ENCODE results near the gene USP43. TPM values are rescaled to one million over a fixed set of nuclear protein-coding genes. Genes with fewer than 3 reads are reported as not detected.

Gene USP43
- total RNA-seq, 1 experiment from 2014 or later: 1.7 TPM

DNA sequence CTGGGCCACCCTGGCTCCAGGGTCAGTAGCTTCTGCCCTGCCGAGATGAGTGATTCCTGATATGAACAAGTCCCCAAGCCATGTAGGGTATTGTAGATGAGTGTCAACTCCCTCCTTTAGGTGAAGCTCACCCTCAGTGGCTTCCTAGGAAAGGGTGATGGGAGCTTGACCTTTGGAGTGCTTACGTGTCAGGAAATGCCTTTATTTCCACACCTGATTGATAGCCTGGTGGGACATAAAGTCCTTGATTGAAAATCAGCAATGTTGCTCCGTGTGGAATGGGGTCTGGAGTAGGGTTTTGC lies 58.4 kb downstream of the USP43 start:
- DNase-seq (ENCODE audit: low read depth): no peak

DNA sequence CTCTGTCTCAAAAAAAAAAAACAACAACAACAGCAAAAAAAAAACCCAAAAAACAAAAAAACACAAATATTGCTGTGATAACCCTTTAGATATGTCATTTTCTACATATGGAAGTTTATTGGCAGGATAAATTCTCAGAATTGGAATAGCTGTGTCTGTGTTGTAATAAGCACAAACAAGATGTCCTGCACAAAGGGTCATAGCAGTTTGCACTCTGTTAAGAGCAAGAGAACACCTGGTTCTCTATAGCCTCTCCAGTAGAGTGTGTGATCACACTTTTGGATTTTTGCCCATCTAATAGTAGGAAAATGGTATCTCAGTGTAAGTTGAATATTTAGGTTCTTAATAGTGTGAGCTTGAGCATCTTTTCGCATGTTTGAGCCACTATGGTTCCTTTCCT lies 60.4 kb downstream of the USP43 start:
- no peak for DNase-seq (ENCODE audit: low read depth)

DNA sequence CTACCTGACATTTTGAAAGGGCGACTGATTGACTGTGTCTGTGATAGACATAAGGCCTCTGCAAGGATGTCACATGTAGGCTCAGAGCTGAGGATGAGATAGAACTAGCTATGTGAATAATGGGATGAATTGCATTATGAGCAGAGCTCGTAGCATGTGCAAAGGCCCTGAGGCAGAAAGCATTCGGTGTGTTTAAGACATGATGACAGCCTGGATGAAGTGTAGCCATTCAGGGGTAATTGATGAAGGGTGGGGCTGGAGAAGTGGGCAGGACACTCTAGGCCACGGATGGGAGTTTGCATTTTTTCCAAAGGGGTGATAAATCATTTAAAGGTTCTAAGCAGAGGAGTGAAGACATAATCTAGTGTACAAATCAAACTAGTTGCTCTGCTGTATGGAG lies 62.6 kb downstream of the USP43 start:
- no peak for DNase-seq (ENCODE audit: low read depth)

DNA sequence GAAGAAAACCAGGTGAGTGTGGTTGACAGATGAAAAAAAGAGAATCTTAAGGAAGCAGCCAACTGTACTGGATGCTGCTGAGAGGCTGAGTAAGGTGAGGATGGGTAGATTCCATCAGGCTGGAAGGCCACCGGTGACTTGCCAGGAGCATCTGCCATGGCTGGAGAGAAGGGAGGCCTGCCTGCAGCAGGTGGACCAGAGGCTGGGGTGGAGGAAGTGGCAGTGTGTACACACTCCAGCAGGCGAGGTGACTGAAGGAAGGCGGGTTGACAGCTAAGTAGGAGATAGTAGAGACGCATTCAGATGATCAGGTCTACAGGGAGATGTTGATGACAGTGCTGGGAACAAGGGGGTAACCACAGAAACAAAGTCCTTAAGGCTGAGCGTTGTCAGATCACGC lies 69.5 kb downstream of the USP43 start:
- DNase-seq (ENCODE audit: low read depth): no peak

DNA sequence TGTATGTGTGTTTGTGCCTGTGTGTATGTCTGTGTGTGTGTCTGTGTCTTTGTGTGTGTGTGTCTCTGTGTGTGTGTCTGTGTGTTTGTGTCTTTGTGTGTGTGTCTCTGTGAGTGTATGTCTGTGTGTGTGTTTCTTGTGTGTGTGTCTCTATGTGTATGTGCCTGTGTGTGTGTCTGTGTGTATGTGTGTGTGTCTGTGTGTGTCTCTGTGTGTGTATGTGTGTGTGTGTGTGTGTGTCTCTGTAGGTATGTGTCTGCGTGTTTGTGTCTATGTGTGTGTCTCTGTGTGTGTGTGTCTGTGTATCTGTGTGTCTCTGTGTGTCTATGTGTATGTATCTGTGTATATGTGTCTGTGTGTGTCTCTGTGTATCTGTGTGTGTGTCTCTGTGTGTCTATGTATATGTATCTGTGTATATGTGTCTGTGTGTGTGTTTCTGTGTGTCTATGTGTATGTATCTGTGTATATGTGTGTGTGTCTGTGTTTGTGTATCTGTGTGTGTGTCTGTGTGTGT lies 70.2 kb downstream of the USP43 start:
- DNase-seq (ENCODE audit: low read depth): no peak

DNA sequence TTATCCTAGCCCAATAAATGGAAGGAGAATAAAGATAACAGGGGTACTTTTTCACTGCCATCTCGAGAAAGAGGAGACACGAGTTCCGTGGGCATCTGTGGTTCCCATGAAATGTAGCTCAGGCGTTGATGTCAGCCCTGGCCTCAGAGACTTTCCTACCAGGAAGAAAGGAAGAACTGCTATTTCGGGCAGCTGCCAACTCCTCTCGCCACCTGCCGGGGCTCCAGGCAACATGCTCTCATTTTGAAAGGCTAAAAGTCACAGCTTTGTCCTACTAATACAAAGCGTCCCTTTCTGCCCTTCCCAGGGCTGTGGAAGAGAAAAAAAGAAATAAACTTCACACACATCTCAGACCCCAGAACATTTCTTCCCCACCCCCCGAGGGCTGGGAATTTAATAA lies 80.3 kb downstream of the USP43 start:
- peak; percentile 20 for DNase-seq (ENCODE audit: low read depth)

DNA sequence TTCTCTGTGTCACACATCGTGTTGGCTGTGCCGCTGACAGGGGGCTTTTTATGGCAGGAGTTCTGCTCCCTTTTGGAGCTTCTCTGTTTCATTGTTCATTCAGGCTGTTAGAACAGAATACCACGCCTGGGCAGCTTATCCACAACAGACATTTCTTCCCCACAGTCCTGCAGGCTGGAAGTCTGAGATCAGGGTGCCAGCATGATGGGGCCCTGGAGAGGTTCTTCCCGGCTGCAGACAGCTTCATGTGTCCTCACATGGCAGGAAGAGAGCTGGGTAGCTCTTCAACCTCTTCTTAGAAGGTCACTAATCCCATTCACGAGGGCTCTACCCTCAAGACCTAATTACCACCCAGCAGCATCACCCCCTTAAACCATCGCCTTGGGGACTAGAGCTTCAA lies 81.0 kb downstream of the USP43 start:
- DNase-seq (ENCODE audit: low read depth): no peak

DNA sequence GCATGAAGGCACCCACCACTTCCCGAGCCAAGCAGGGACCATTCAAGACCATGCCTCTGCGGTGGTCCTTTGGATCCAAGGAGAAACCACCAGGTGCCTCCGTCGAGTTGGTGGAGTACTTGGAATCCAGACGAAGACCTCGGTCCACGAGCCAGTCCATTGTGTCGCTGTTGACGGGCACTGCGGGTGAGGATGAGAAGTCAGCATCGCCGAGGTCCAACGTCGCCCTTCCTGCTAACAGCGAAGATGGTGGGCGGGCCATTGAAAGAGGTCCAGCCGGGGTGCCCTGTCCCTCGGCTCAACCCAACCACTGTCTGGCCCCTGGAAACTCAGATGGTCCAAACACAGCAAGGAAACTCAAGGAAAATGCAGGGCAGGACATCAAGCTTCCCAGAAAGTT lies 82.7 kb downstream of the USP43 start:
- DNase-seq (ENCODE audit: low read depth): no peak

DNA sequence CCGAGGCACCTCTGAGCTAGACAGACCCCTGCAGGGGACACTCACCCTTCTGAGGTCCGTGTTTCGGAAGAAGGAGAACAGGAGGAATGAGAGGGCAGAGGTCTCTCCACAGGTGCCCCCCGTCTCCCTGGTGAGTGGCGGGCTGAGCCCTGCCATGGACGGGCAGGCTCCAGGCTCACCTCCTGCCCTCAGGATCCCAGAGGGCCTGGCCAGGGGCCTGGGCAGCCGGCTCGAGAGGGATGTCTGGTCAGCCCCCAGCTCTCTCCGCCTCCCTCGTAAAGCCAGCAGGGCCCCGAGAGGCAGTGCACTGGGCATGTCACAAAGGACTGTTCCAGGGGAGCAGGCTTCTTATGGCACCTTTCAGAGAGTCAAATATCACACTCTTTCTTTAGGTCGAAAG lies 83.2 kb downstream of the USP43 start:
- DNase-seq (ENCODE audit: low read depth): no peak

DNA sequence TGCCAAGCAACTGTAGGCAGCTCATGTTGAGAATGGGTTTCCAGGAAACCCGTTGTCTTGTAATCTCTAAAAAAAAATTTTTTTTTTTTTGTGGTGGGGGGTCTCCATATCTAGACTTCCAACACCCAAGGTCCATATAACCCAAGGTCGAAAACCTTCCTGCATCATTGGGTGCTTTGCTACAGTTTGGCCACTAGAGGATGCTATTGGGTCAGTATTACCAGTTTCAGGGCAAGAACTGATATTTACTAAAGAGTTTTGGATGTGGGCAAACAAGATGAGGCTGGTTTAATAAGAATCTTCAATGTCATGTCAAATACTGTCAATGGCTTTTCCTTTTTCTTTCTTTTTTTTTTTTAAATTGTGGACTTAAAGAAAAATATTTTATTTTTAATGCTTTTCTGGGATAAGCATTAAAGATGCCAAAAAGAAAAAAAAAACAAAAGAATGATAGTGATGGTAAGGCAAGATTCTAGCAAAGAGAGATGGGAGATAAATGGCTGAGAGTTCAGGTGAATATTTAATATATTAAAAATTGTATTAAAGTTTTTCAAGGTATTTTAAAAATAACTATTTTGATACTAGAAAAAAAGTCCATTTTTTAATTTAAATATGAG lies 83.8 kb downstream of the USP43 start:
- peak; percentile 37 for DNase-seq (ENCODE audit: low read depth)

DNA sequence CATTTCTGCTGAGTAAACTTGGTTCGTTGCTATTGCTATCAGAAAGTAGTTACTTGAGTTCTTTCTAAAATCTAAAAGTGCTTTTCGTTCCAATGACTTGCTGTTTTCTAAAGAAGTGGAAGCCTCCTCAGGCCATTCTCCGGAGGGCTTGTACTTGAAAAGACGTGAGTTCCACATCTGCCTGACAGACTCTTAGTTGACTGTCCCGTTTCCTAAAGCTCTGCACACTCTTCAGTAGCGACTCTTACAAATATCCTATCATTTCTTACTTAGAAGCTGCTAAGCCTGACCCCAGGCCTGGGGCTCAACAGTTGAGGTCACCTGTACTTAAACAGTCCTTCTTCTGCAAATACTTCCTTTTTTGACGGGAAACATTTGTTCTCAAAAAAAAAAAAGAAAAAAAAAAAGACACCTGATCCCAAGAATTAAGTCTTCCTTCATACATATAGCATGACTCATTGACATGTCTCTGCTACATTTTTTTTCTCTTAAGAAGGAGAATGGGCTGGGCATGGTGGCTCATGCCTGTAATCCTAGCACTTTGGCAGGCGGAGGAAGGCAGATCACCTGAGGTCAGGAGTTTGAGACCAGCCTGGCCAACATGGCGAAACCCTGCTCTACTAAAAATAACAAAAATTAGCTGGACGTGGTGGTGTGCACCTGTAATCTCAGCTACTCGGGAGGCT lies 84.6 kb downstream of the USP43 start:
- DNase-seq (ENCODE audit: low read depth): peak; percentile 13

DNA sequence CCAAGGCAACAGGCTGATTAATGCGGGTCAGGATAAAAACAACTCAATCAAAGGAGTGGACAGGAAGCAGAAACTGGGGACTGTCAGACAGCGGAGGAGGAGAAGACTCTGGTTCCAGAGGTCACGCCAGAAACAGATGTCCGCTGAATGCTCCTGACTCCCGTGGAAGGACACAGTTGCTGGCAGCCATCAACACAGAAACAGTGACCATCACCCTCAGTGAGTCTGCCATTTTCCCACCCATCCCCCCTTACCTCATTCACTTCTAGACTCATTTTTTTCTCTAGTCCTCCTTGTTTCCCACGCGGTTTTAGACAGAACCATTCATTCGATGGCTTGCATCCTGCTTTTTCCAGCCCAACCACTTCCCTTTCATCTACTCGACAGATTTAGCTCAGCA lies 105.2 kb downstream of the USP43 start:
- no peak for DNase-seq (ENCODE audit: low read depth)

DNA sequence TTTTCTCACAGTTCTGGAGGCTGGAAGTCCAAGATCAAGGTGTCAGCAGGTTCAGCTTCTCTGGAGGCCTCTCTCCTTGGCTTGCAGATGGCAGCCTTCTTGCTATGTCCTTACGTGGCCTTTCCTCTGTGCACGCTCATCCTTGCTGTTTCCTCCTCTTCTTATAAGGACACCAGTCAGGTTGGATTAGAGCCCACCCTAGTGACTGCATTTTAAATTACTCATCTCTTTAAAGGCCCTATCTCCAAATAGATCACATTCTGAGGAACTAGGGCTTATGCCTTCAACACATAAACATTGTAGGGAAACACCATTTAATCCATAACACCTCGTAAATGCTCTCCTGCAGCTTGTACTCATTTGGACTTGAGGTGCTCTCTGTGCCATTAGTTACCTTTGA lies 109.8 kb downstream of the USP43 start:
- DNase-seq (ENCODE audit: low read depth): no peak

DNA sequence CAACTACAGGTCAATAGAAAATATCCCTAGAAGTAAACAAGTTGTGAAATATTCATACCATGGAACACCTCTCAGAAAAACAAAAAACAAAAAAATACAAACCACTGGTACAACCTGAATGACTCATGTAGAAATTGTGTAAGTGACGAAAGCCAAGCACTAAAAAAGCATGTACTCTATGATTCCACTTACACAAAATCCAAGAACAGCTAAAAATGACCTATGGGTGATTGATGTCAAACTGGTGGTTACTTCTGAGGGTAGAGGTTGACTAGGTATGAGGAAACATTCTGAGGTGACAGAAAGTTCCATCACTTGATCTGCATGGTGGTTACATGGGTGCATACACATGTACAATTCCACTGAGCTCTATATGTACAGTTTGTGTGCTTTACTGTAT lies 114.9 kb downstream of the USP43 start:
- DNase-seq (ENCODE audit: low read depth): no peak

DNA sequence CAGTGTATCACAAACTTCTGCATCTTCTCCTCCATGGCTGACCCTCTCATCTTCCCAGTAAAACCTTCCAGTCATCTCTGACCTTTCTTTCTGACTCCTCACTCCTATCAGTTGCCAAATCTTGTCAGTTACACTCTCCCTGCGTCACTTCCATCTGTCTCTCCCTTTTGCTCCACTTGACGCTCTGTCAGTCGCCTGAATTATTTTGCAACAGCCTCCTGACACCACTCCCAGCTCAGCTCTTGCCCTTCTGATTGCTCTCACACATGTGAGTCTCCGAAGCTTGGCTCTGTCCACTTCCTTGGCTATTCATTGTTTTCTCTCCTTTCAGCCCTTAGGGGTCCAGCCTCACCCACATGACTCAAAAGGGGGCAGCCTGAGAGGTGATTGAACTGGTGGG lies 118.3 kb downstream of the USP43 start:
- no peak for DNase-seq (ENCODE audit: low read depth)

DNA sequence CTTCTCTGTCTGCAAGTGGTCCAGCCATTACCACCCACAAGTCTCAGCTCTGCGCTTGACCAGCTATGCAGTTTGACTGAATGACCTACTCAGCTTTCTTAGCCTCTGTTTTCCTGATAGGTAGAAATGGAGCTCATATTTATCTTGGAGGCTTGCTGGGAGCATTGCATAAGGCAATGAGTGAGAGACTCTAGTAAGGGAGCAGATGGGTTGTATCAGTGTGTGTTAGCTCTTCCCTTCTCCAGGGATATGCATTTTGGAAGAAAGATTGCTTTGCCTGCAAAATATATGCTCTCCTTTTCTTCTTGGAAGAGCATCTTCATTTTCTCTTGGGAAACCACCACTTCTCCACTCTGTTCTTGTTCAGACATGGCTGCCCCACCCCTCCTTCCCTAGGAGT lies 120.0 kb downstream of the USP43 start:
- no peak for DNase-seq (ENCODE audit: low read depth)

DNA sequence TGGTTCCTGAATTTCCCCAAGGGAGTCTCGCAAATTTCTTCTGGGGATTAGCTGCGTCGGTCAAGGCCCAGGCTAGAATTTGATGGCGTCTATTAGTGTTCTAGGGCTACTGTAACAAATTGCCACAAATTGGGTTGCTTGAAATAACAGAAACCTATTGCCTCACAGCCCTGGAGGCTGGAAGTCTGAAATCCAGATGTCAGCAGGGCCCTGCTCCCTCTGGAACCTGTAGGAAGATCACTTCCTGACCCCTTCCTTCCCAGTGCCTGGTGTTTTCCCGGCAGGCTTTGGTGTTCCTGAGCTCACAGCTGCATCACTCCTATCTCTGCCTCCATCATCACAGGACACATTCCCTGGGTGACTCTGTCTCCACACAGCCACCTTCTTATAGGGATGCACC lies 121.7 kb downstream of the USP43 start:
- DNase-seq (ENCODE audit: low read depth): no peak

DNA sequence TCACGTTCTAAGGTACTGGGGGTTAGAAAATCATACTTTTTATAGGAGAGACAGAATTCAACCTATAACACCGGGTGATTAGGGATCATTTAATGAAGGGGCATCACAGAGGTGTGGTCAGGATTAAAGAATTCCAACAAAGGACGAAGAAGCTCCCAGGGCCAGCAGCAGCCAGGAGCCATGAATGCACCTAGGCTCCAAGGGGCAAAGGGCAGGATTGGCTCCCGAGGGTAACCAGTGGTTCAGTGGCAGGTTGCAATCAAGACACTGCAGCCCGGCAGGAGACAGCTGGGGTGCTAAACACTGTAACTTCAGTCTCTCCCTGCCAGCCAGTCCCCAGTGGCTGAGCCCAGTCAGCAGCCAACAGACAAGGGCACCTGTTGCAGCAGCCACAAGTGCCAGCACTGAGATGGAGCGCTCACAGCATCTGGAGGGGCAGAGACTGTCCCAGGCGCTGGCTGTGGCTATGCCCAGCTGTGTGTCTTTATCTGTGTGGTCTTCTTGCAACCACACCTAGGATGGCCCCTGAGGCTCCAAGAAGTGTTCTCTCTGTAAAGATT lies 122.2 kb downstream of the USP43 start:
- DNase-seq (ENCODE audit: low read depth): no peak

DNA sequence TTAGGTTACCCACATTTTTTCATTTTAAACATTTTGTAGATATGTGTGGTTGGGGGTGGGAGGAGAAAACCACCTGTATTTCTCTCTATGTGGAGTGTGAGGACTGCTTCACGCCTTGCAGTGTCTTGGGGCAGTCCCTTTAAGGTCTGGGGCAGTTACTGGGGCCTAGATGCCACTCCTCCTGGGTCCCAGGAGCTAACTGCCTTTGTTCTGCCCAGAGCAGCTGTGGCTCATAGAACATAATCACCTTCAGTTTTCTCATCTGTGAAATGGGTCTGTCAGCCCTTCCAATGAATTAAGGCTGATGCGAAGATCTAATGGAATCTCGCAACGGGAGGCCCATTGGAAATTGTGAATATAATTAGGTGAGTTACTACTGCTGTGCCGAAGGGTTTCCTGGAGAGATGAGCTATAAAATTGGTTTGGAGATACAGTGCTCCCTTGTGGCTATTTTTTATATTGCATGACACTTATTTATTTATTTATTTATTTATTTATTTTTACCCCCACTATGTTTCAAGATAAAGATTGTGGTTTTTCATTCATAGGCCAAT lies 123.1 kb downstream of the USP43 start:
- peak; percentile 5 for DNase-seq (ENCODE audit: low read depth)

DNA sequence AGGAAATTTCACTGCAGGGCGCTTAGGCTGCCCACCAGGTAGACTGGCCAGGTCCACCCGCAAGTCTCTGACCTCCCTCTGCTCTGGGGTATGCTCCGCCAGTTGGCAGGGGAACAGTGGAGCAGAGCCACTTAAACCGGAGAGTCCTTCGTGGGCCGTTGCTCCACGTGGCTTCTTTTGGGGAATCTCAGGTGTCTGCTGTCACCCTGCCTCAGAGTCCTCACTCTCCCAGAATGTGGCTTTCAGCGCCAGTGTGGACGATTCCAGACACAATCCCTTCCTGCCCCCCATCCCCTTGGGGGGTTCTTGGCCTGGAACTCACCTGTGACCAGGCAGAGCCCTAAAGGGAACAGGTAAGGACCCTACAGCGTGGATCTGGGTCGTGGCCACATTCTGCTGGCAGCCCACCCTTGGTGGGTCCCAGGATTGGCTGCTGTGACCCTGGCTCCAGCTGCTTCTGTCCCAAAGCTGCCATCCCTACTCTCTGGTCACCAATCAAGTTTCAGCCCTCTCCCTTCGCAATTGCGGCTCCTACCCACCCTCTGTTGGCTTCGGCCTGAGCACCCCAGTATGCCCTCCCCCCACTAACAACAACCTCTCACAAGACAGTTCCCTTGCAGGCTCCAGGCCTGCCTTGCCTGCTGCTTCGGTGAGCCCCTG lies 123.8 kb downstream of the USP43 start:
- DNase-seq (ENCODE audit: low read depth): no peak

DNA sequence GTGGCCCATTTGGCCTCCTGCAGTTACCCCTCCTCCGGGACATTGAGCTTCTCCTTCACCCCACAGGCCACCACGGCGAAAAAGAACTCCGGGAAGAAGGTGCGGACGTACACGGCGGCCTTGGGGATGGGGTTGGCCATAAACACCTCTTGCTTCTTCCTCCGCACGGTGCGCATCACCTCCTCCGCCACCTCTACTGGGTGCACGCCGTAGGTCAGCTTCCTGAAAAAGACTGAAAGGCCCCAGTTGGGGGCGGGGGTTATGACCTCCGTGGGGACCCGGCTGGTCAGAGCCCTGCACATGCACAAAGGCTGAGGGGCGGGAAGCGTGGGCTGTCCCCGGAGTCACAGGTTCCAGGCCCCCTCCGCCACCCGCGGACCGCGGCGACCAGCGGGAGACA lies 126.1 kb downstream of the USP43 start:
- DNase-seq (ENCODE audit: low read depth): no peak

DNA sequence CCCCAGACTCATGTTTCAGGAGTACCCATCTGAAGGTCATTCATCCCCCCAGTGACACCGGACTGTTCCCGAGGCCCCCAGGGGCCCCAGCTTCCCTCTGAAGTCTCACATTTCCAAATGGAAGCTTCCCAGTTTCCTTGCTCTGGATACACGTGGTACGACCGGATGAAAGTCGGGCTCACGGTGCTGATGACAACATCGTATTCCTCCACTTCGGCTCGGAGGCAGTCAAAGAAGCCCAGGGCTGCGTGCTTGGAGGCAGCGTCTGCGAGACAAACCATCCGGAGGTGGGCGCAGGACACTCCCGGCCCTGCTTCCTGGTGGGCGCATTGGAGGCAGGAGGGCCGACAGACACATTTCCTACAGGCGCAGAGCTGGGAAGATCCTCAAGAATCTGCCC lies 127.3 kb downstream of the USP43 start:
- no peak for DNase-seq (ENCODE audit: low read depth)

DNA sequence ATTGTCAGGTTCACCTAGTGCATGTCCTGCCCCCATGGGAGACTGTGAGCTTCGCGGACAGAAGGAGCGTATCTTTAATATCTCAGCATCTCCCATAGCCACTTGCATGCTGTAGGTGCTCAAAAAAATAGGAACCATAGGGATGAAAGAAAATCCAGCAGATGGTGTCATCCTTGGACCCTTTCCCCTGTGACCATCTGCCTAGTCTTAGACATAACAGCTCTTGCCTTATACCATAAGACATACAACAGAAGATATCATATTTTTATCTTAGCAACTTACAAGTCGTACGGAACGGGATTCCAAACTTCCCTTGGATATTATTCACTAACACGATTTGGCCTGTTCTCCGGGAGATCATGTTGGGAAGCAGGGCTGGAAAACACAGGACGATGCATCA lies 131.6 kb downstream of the USP43 start:
- no peak for DNase-seq (ENCODE audit: low read depth)
